KMS-11 (cell line): ENCODE measurements around the gene SFXN4.

Experiments
- H2AFZ ChIP-seq: fragments of 200-600 bp; sonication (generic); 2 replicates; pipeline ENCODE4 v1.6.1; 2016; ENCODE audit warnings: antibody characterized with exemption, mixed run types, low read depth
- H3K27ac ChIP-seq: fragments of 200-600 bp; sonication (generic); 2 replicates; pipeline ENCODE4 v1.6.1; 2016; ENCODE audit warnings: mild to moderate bottlenecking, mixed run types
- H3K27me3 ChIP-seq: fragments of 200-600 bp; sonication (generic); 2 replicates; pipeline ENCODE4 v1.6.1; 2017; ENCODE audit warnings: mild to moderate bottlenecking, low read depth, mixed run types, moderate library complexity; ENCODE audit not compliant: insufficient read depth
- H3K36me3 ChIP-seq: fragments of 200-600 bp; sonication (generic); 2 replicates; pipeline ENCODE4 v1.6.1; 2017; ENCODE audit warnings: mild to moderate bottlenecking, mixed run types; ENCODE audit not compliant: insufficient read depth
- H3K4me1 ChIP-seq: fragments of 200-600 bp; sonication (generic); 2 replicates; pipeline ENCODE4 v1.6.1; 2016; ENCODE audit warnings: mild to moderate bottlenecking, low read depth, mixed run types; ENCODE audit not compliant: poor library complexity, severe bottlenecking
- H3K4me2 ChIP-seq: fragments of 200-600 bp; sonication (generic); 2 replicates; pipeline ENCODE4 v1.7.0; 2016; ENCODE audit warnings: mild to moderate bottlenecking, mixed run types
- H3K4me3 ChIP-seq: fragments of 200-600 bp; sonication (generic); IDR thresholded peaks from 2 replicates; pipeline ENCODE4 v1.6.1; 2017; ENCODE audit warnings: low read depth, low read length, mixed read lengths; ENCODE audit not compliant: insufficient read depth
- H3K79me2 ChIP-seq: fragments of 200-600 bp; sonication (generic); 2 replicates; pipeline ENCODE4 v1.6.1; 2016; ENCODE audit warnings: low read depth, mixed run types; ENCODE audit not compliant: insufficient read depth
- H3K9ac ChIP-seq: fragments of 200-600 bp; sonication (generic); 2 replicates; pipeline ENCODE4 v1.6.1; 2016; ENCODE audit warnings: mild to moderate bottlenecking, mixed run types
- H4K20me1 ChIP-seq: fragments of 200-600 bp; sonication (generic); 2 replicates; pipeline ENCODE4 v1.6.1; 2016; ENCODE audit warnings: mild to moderate bottlenecking, mixed run types; ENCODE audit not compliant: insufficient read depth
- TF ChIP-seq, protein P1 (sequence below): fragments of 200-600 bp; sonication (generic); conservative IDR thresholded peaks from 2 replicates; pipeline ENCODE4 v1.6.1; 2017; ENCODE audit warnings: low read depth, mild to moderate bottlenecking, antibody characterized with exemption, low read length, moderate library complexity, mixed read lengths

The SFXN4 gene

DNA sequence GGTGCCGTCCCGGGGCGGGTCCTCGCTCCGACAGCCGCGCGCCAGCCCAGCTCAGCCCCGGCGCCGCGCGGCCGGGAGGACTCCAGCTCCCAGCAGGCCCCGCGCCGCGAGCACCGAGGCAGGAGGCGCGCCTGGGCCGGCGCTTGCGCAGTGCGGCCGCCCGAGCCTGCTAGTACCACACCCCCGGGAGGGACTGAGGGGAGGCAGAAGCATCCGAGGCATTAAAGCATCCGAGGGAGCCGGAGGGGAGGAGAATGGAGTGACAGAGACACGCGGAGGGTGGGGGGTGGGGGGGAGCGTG lies 41.8 kb upstream of the SFXN4 start, which contains the start of gene GRK5:
GRK5 (plus strand) TSS at position 206 of the 301 bp plus-strand sequence. CDS start 347 bp downstream, outside the sequence.
- H3K36me3 ChIP-seq: no peaks in the 10 kb centered on the region
- TF ChIP-seq, protein P1, sequence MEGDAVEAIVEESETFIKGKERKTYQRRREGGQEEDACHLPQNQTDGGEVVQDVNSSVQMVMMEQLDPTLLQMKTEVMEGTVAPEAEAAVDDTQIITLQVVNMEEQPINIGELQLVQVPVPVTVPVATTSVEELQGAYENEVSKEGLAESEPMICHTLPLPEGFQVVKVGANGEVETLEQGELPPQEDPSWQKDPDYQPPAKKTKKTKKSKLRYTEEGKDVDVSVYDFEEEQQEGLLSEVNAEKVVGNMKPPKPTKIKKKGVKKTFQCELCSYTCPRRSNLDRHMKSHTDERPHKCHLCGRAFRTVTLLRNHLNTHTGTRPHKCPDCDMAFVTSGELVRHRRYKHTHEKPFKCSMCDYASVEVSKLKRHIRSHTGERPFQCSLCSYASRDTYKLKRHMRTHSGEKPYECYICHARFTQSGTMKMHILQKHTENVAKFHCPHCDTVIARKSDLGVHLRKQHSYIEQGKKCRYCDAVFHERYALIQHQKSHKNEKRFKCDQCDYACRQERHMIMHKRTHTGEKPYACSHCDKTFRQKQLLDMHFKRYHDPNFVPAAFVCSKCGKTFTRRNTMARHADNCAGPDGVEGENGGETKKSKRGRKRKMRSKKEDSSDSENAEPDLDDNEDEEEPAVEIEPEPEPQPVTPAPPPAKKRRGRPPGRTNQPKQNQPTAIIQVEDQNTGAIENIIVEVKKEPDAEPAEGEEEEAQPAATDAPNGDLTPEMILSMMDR: no peak
- peaks cover 27% of the 10 kb centered on the region for H3K4me1 ChIP-seq
- no peaks in the 10 kb centered on the region for H3K79me2 ChIP-seq
- H4K20me1 ChIP-seq: no peaks in the 10 kb centered on the region
- H3K27ac ChIP-seq: peak within 1 kb of the TSS; percentile 75
- H3K27me3 ChIP-seq: peaks cover 19% of the 10 kb centered on the region
- H2AFZ ChIP-seq: peak within 1 kb of the TSS; percentile 70
- peak within 1 kb of the TSS; percentile 88 for H3K9ac ChIP-seq
- H3K4me2 ChIP-seq: peak within 1 kb of the TSS; percentile 69
- H3K4me3 ChIP-seq: no peak within 1 kb of the TSS

DNA sequence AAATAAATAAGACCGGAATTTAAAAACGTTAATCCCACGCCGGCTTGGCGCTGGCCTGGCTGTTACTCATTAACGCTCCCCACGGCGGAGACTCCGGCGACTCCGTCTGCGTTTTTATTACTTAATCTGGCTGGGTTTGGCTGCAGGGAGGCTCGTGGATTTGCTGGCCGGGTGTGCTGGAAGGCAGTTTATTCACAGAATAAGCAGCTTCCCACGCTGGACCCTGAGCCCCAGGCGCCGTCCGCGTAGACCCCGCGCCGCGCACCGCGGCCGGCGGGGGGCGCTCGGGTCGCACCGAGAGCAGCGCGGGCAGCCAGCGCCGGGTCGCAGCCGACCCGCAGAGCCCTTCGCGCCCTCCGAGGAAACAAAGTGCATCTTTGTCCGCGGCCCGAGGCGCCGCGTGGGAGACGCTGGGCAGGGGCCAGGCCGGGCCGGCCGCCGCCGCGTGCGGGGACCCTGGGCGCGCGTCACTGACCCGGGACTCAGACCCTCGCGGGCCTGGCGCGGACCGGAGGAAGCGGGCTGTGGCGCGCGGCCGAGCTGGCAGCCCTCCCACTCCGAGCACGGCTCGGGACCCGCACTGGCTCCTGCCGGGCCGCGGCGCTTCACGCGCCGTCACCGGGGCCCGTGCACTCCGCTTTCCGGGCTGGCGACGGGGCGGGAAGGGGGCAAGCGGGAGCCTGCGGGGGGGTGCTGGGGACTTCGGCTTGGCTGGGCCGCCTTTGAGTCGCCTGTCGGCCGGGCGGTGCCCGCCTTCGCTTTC lies 41.3 kb upstream of the SFXN4 start:
- H3K27ac ChIP-seq: peak overlapping the region; percentile 75
- peaks cover 27% of the 10 kb centered on the region for H3K4me1 ChIP-seq
- H2AFZ ChIP-seq: peak overlapping the region; percentile 64
- no peak overlapping the region for H3K4me3 ChIP-seq
- no peaks in the 10 kb centered on the region for H3K79me2 ChIP-seq
- H3K27me3 ChIP-seq: peaks cover 19% of the 10 kb centered on the region
- H3K4me2 ChIP-seq: peak overlapping the region; percentile 43
- no peaks in the 10 kb centered on the region for H3K36me3 ChIP-seq
- H3K9ac ChIP-seq: peak overlapping the region; percentile 88
- TF ChIP-seq, protein P1: no peak; the same call in none of the 2 replicates
- no peaks in the 10 kb centered on the region for H4K20me1 ChIP-seq

DNA sequence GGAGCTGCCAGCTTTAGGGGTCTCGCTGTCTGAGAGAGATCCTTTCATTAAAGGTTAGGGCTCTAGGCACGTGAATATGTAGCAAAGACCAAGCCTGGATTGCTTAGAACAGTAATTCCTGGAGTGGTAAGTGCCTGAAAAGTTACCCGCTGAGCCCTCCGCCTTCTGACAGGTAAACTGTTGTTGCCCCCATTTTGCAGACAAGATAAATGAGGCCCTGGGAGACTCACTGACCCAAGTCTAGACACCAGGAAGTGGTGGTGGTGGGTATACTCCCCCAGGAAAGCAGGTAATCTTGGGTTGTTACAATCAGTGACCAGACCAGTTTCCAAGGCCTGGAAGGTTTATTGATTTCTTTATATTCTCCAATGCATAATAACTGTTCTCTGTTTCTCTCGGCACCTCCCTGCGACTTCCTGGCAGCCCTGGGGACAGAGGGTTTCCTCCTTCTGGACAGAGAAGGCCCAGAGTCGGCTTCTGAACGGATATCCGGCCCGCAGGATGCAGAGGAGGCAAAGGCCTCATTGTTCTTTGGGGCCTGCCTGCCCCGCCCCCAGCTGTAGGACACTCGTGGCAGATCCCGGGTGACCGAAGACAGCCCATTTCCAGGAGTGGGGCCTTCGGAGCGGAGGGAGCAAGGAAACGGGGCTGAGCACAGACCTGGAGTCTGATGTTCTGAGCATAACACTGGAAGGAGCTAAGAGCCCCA lies 40.5 kb upstream of the SFXN4 start:
- peaks cover 19% of the 10 kb centered on the region for H3K27me3 ChIP-seq
- peak overlapping the region; percentile 75 for H3K27ac ChIP-seq
- H3K79me2 ChIP-seq: no peaks in the 10 kb centered on the region
- H3K9ac ChIP-seq: peak overlapping the region; percentile 88
- no peaks in the 10 kb centered on the region for H4K20me1 ChIP-seq
- H3K4me3 ChIP-seq: no peak overlapping the region
- H3K36me3 ChIP-seq: no peaks in the 10 kb centered on the region
- TF ChIP-seq, protein P1: no peak; the same call in 1 of the 2 replicates
- peaks cover 31% of the 10 kb centered on the region for H3K4me1 ChIP-seq
- H2AFZ ChIP-seq: peak overlapping the region; percentile 64
- peak overlapping the region; percentile 43 for H3K4me2 ChIP-seq

DNA sequence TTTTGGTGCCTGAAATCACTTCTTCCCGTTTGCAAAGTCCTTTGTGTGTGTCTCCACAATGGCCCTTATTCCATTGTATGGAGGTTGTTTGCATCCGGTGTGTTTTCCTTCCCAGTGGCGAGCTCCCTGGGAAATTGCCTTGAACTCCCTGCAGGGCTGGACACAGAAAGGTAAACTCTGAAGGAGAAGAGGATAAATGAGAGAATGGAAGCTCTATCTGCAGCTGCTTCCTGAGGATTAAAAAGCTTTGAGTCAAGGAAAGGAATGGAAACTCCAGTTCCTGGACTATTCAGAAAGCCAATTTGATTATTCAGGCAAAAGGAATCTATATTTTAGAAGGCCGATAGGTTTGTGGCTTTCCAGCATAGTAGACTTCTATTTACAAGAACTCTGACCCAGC lies 37.5 kb upstream of the SFXN4 start:
- Histone ChIP-seq H3K27me3 (peaks cover under 1% of the 10 kb centered on the region; the same call in 1 of the 2 replicates), H3K4me1 (peaks cover 15% of the 10 kb centered on the region), H3K4me2 (no peak overlapping the region), H3K9ac (no peak overlapping the region), H3K36me3 (no peaks in the 10 kb centered on the region), H4K20me1 (no peaks in the 10 kb centered on the region), H3K79me2 (no peaks in the 10 kb centered on the region), H3K4me3 (no peak overlapping the region), H3K27ac (no peak overlapping the region), H2AFZ (no peak overlapping the region)
- TF ChIP-seq, protein P1: no peak
